NOMO-1 treated with DMSO at 0.1 percent for 48 hours (cell line): Measurements from ENCODE around the gene MOG.
A peak's percentile ranks its signal among the peaks of the same experiment; 100 is the strongest.
"Not testable (repeated sequence)": the region's sequence is repeated elsewhere in the genome, so short reads cannot be mapped to it uniquely, and the experiment has no call there.

Source experiments
- DNase-seq: peaks from one replicate; lab custom pipeline; 2025; ENCODE audit not compliant: unreplicated experiment; lab: John Stamatoyannopoulos, UW

MOG gene

DNA sequence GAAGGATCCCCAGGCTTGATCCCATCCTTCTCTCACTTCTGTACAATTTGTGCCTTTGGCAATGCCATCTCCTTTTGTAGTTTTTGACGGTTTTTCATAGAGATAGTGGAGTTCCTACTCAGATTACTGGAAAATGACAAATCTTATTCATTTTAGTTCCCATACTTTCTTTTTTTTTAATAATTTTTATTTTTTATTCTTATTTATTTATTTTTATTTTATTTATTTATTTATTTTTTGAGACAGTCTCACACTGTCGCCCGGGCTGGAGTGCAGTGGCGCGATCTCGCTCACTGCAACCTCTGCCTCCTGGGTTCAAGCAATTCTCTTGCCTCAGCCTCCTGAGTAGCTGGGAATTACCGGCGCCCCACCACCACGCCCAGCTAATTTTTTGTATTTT lies 19.6 kb upstream of the MOG start:
- DNase-seq, result no peak

DNA sequence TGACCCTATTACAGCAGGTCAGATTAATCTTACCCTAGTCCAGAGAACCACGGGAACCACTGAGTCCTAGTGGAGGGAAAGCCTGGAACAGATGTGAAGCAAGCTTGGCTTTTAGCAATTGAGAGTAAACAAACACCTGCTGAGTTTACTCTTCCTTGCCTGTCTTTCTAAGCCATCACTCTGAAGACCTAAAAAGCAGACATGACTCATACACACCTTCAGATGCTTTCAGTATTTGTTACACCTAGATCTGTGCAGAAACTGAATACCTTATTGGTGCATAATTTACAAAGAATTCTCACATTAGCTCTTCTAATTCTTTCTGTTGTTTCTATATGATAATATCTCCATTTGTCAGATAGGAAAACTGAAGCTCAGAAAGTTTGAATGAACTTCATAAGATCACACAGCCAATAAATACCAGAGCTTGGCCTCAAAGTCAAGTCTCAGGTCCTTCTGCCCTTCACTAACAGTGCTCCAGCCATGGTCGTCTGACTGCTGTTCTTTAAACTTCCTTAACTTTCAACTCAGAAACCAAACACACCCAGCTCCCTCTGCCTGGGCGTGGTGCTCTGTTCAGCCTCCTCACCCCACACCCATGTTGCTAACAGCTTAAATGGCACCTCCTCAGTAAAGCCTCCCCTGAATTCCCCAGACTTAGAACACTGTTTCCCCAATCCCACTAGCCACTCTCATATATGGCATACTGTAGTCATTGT lies 15.3 kb upstream of the MOG start:
- peak; percentile 20 for DNase-seq

DNA sequence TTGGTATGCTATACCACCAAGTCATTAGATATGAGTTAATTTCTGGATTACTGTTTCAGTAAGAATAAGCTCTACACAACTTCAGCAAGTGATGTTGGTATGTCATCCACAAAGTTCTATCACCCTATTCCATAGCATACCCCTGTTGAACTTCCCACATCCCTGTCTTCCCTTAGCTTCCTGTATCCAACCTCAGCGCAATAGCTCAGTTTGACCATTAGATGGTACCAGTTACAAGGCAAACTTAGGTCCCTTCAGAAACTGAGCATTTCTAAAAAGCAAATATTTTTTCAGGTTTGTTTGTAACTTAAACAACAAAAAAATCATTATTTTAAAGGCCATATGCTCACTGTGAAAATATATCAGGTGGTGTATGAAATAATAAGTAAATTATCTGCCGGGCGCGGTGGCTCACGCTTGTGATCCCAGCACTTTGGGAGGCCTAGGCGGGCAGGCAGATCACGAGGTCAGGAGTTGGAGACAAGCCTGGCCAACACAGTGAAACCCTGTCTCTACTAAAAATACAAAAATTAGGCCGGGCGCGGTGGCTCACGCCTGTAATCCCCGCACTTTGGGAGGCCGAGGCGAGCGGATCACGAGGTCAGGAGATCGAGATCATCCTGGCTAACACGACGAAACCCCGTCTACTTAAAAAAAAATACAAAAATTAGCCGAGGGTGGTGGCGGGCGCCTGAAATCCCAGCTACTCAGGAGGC lies 8.8 kb upstream of the MOG start:
- DNase-seq, result peak; percentile 7

DNA sequence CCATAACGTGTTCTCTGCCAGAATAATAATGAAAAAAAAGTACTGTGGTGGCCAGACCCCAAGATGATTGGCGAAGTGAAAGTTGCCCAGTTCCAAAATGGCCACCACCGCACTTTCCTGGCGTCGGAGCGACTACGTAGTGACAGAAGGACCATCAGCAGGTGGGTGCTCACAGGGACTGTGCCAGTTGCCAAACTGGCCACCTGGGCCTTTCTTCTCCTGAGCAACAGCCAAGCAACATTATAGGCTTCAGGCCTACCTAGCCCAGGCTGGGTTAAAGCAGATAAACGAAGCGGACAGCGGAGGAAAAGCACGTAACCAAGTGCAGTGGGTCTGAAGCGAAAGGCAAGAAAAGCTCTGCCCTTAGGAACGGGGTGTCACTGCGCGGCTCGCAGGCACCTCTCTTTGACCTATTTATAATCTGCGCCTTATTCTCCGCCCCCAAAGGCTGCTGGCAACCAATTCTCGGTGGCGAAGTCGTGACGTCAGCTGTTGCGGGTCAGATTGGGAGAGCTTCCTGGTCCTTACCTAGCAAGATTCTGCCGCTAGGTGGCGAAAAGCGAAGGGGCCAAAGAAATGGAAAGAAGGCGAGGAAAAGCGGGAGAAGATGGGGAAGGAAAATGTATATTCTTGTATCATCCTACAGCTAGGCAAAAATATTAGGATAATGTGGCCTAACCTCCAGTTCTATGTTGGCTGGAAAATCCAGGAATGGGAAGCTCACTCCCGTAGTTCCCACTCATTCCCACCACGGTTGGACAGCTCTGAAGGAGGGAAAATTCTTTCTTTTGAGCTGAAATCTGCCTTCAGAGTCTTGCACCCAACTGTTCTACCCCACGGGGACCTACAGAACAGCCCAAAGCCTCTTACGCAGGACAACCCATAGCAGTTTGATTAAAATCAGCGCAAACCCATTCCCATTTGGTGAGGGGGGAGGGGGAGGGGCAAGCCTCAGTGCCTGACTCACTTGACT lies 6.9 kb upstream of the MOG start:
- DNase-seq, result peak; percentile 97

DNA sequence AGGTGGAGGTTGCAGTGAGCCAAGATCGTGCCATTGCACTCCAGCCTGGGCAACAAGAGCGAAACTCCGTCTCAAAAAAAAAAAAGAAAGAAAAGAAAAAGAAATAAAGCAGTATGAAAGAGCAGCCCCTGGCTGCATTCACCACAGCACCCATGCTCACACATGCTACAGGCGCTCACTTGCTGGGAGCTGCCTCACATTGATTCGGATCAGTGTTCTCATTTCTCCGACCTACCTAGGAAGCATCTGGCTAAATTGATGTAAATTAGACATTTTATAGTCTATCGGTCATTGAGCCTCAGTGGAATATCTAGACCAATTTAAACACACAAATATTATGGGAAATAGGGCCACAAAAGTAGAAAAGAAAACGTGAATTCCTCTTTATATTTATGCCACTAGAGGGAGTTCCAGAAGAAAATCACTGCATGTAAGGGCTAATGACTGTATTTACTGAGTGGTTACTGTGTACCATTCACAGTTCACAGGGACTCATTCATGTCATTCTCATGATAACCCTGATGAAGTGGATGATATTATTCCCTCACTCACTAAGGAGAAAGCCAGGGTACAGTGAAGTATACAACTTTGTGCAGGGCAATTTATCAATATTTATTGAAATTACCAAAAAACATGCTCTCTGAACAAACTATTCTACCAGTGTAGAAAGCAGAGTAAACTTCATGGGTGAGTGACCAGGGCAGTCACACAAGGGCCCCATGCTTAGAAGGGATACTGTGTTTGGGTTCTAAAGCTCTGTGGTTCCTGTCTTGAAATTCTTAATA lies 5.3 kb upstream of the MOG start:
- DNase-seq, result peak; percentile 40

DNA sequence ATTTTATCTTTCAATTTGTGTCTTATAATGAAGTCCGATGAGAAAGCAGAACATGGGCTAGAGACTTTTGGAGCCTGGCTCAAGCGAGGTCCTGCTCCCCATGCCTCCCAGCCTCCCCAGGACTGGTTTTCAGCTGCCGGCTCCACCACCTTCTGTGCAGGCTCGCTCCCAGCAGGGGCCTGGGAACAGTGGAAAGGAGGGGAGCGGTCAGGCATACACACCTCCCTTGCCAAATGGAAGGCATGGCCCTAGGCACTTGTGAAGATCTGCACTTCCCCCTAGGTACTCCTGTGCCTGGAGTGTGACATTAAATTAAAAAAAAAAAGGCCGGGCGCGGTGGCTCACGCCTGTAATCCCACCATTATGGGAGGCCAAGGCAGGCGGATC lies 4.7 kb upstream of the MOG start:
- DNase-seq, result no peak

DNA sequence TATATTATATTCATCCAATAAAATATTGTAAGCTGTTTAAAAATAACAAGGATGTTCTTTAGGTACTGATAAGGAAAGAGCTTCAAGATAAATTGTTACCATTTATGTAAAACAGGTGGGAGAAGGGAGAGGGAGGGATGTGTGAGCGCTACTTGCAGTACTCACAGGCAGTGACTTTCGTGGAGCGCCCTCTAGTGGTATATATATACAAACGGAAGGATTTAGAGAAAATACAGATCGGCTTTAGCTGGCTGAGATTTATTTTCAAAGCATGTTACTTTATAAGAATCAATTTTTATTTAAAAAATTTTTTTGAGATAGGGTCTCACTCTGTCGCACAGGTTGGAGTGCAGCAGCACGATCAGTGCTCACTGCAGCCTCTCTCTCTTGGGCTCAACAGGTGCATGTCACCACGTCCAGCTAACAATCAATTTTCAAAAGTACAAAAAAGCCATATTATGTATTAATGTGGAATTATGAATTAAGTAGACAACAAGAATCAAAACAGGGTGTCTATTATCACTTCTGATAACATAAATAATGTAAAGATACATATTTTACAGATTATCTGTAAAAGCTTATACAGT lies 3.3 kb upstream of the MOG start:
- peak; percentile 78 for DNase-seq

DNA sequence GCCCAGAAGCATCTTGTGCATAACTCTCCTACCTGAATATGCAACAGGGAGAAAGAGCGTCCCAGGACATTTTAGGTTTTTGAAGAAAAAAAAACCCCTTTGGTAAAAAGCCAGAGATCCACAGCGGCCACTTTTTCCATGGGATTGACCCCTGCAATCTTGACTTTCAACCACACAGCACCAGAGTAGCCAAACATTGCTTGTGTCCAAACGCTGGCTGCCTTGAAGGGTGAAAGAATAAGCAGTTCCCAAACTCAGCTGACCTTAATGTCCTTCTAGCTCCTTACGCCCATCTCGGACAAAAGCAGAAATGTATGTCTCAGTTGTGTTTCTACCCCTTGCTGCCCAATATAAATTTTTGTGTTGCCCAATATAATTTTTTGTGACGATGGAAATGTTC lies 1.2 kb upstream of the MOG start:
- no peak for DNase-seq

DNA sequence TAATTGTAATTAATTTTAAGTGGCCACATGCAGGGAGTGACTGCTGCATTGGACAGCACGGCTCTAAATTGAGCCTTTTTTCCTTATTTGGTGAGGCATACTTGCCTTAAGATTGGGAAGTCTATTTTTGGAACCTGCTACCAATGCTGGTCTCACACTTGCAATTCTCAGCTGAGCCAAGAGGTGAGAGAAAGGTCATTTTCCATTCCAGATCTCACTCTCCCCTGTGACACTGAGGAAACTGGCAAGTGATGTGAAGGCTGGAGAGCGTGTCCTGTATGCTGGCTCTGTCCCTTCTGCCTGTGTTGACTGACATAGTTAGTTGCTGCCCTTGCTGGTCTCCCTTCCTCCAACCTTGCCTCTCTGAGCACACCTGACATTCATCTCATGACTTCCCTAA lies 735 bp upstream of the MOG start:
- DNase-seq, result no peak

DNA sequence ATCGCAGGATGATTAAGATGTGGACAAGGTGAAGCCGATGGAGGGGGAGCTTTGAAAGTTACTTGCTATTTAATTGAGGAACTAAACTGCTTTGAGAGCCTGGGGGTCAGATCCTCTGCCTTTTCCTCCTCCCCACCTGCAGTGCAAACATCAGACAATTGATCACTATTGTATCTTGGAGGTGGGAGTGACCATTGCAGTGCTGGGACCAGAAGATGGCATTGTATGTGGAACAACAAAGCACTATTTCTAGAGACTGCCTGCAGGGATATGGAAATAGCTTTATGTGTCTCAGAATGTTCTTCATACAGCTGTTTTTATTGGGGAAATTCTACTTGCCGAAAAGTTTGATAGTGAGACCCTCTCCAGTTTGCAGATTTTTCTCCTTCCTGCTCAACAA lies 4.2 kb downstream of the MOG start:
- no peak for DNase-seq

DNA sequence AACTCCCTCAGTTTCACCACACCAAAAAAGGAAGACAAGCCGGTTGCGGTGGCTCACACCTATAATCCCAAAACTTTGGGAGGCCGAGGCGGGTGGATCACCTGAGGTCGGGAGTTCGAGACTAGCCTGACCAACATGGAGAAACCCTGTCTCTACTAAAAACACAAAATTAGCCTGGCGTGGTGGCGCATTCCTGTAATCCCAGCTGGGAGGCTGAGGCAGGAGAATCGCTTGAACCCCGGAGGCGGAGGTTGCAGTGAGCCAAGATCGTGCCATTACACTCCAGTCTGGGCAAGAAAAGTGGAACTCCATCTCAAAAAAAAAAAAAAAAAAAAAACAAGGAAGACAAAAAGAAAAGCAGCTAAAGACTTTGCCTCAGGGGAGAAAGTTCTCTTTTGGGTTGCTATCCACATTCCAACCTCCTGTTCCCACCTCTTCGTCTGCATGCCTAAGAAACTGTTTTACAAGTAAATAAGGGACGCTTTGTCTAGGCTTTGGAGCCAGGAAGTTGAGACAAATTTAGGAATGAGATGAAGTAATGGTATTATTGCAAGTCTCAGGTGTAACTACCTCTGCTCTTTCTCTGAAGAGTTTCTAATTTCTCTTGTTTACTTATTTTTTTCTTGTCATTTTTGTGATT lies 4.7 kb downstream of the MOG start:
- not testable (repeated sequence) for DNase-seq

DNA sequence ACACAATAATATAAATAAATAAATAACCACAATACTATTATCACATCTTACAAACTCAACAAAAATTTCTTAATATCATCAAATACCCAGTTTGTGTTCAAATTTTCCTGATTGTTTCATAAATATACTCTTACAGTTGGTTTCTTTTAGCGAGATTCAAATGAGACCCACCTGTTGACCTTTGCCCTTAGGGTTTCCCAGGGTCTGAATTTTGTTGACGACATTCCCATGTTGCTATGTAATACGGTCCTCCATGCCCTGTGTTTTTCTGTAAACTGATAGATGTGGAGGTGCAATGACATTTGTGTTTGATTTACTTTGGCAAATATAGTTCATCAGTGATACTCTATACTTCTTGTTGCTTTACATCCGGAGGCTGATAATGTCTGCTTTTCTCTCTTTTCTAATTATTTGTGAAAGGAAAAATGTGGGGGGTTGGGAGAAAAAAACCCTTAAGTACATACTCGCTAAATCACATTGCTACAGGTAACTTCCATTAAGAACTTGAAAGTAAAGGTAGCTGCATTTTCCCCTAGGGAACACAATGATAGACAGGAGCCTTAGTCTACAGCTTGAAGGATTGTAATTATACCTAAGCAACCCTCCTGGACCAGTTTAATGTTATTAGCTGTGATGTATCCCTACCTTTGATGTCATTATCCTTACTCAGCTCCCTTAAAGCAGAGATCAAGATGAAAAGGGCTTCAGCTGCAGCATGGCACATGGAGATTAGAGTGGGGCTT lies 6.6 kb downstream of the MOG start:
- no peak for DNase-seq

DNA sequence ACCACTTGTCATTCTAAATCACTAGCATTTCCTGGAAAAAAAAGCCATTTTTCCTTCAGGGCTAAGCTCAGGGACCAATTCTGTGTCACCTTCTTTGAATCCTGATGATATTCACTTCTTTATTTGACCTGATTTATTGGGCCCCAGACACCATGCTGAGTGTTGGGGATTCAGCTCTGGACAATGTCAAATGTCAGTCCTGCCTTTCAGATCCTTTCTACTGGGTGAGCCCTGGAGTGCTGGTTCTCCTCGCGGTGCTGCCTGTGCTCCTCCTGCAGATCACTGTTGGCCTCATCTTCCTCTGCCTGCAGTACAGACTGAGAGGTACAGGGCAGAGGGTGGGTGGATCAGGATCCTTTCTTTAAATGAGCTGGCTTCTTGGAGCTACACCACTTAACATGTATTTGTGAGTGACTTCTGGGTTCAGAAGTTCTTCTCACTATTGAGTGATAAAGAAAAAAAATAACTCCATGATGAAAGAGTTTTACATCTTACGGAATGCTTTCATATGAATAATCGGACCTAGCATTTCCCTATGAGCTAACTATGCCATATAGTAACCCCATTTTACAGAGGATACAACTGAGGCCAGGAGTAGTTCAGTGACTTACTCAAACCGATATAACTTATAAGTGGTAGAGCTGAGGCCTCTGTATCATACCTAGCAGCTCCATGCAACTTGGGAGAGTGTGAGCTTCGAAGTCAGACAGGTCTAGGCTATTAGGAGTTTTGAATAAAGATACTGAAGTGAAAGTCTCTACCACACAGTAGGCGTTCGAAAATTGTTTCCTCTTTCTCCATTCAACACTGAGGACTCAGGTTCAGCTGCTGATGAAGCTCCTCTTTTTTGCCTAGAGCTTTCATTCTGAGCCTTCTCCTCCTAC lies 9.3 kb downstream of the MOG start:
- peak; percentile 11 for DNase-seq

DNA sequence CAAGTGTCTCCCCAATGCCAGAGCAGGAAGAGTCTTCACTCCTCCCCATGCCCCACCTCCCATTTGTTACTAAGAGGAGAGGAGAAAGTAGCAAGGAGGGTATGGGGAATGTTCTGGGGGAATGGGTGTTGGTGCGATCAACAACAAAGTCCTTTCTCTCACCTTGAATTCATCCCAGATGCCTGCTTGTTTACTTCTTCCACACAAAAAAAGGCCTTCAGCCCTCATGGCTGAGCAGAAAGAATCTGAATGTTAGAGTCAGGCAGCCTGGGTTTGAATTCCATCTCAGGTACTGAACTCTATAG lies 9.9 kb downstream of the MOG start:
- no peak for DNase-seq

DNA sequence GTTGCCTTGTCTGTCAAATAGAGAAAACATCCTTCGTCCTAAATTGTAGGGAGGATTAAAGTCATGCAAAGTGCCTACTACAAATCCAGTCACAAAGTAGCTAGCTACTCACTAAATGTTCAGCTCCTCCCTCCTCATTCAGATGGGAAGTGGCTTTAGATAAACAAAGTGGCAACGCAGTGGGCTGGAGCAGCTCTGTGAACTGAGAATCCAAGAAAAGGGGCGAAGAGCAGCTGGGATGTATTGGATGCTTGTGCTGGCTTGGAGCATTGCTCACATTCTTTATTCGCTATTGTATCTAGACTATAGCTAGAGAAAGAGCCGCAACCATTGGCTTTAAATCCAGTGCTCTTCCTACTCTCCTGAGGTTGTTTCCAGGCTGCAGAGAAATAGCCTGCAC lies 10.3 kb downstream of the MOG start:
- DNase-seq, result no peak

DNA sequence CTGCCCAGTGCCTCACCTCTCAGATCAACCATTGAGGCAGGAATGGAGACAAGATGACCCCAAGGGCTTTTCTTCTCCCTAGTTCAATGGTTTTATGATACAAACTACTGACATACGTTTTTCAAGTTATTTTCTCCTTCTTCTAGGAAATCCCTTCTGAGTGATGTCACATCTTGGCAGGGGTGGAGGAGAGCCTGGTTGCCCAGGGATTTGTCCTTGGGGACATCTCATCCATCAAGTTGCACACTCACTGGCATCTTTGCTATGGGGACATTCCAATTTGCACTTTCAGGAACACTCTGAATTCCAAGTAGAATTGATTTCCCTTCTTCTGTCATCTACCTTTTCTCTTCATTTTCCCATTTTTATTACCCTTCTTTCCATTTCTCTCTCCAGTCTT lies 14.1 kb downstream of the MOG start:
- no peak for DNase-seq

DNA sequence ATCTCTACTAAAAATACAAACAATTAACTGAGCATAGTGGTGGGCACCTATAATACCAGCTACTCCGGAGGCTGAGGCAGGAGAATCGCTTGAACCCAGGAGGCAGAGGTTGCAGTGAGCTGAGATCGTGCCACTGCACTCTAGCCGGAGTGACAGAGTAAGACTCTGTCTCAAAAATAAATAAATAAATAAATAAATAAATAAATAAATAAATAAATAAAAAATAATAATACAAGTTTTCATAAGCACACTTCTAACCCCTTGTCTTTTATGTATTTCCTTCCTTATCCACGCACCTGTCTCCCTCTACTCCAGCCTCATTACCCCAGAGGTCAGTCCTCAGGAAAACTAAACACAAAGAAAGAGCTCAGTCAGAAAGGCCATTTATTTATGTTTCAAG lies 15.2 kb downstream of the MOG start:
- DNase-seq, result not testable (repeated sequence)

DNA sequence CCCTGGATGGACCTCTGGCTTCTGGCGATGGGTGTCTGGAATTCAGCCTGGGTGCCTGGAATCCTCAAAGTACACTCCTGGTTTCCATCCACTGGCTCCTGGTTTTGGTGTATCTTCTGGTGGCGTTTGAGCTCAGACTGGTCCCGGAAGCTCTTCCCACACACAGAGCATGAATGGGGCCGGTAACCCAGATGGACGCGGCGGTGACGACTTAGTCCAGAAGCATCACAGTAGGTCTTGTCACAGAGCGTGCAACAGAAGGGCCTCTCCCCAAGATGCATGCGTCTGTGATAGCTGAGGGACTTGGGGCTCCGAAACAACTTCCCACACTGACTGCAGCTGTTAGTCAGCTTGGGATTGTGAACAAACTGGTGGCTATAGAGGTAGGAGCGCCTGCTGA lies 16.3 kb downstream of the MOG start:
- no peak for DNase-seq

DNA sequence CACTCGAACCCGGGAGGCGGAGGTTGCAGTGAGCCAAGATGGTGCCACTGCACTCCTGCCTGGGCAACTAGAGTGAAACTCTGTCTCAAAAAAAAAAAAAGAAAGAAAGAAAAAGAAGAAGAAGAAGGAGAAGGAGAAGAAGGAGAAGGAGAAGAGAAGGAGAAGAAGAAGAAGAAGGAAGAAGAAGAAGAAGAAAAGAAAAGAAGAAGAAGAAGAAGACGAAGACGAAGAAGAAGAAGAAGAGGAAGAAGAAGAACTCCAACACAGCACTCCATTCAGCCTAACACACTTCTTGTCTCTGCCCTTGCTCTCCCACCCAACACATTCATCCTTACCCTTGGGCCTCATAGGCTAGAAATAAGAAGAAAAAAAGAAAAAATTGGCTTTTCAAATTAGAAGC lies 17.1 kb downstream of the MOG start:
- no peak for DNase-seq
